HG03432 (cell line): ENCODE results near the gene RPL10.

Experiments used
- ATAC-seq: cut with Tn5 transposase; IDR thresholded peaks from one replicate; pipeline ENCODE4 v1.9.1; 2021; ENCODE audit warnings: mild to moderate bottlenecking, moderate library complexity; ENCODE audit not compliant: unreplicated experiment

RPL10 gene

GRCh38 chrX:154360155-154360713 is 37.9 kb upstream of the RPL10 start:
- no peak for ATAC-seq

- no peak for ATAC-seq
These were observed 36.0 kb upstream of the RPL10 start for GRCh38 chrX:154362085-154362742.

- ATAC-seq = no peak
These were observed 34.3 kb upstream of the RPL10 start for GRCh38 chrX:154363706-154364439.

- ATAC-seq = no peak
These were observed 33.1 kb upstream of the RPL10 start for GRCh38 chrX:154365052-154365600.

- ATAC-seq = no peak
These were observed 32.0 kb upstream of the RPL10 start for GRCh38 chrX:154365997-154366665.

- ATAC-seq = no peak
These were observed 31.5 kb upstream of the RPL10 start for GRCh38 chrX:154366666-154367055.

- no peak for ATAC-seq
These were observed 30.5 kb upstream of the RPL10 start for GRCh38 chrX:154367474-154368308.

GRCh38 chrX:154368630-154369448 is 29.3 kb upstream of the RPL10 start:
- ATAC-seq = peak; percentile 38

GRCh38 chrX:154369449-154370299 is 28.5 kb upstream of the RPL10 start:
- ATAC-seq = peak; percentile 30

GRCh38 chrX:154370300-154371016 is 27.7 kb upstream of the RPL10 start:
- no peak for ATAC-seq

- ATAC-seq = peak; percentile 61
These were observed 27.0 kb upstream of the RPL10 start for GRCh38 chrX:154371017-154371788.

GRCh38 chrX:154371789-154372300 is 26.3 kb upstream of the RPL10 start:
- ATAC-seq = no peak

- ATAC-seq = no peak
These were observed 25.6 kb upstream of the RPL10 start for GRCh38 chrX:154372612-154373022.

GRCh38 chrX:154373340-154374306 is 24.6 kb upstream of the RPL10 start:
- no peak for ATAC-seq

GRCh38 chrX:154374313-154375155 is 23.6 kb upstream of the RPL10 start, which contains the start of gene FLNA:
Gene FLNA, minus strand, starts transcription at chrX:154374634. Its CDS starts 3,389 bp downstream, at chrX:154371245.
- no peak for ATAC-seq
